ENCODE measurements around the gene UGT1A4.

DNA sequence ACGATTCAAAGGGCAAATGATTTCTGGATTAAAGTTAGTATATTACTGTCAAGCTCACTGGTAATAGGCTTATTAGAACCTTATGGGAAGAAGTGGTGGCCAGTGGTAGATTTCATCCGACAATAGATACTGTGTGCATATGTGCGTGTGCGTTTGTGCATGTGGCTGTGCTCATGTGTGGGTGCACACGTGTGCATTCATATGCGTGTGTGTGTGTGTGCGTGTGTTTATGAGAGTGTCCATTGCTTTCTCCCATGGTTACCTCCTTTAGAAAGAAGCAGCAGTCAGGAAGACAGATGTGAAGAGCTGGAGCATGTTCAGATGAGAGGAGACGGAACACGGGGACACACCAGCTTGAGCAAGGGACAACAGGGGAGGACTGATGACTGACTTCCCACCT lies 50.7 kb downstream of the UGT1A4 start:
- TF ChIP-seq CTCF (IDR thresholded peaks at IDR 0.05 in 4 of 5, conservative IDR thresholded peaks at IDR 0.05 in 1 of 5) (no peak), POLR2A (IDR thresholded peaks at IDR 0.05) (no peak)

All from gastrocnemius medialis (tissue), 4 donors.